Bronchial epithelial cell (primary cell): ENCODE results near the gene OR6S1. TPM values are rescaled to one million over a fixed set of nuclear protein-coding genes. Genes with fewer than 3 reads are reported as not detected.

ENCODE experiments used
- DNase-seq: peaks from one replicate; pipeline ENCODE4 v3.0.0-alpha.2; 2010; ENCODE audit warnings: low read depth
- FAIRE-seq: peaks from 2 replicates; lab custom pipeline; 2011; peaks lifted over from hg19 to GRCh38; lab: Jason Lieb, UNC
- H3K27me3 ChIP-seq: 2 replicates; pipeline ENCODE4 v1.5.1; 2011; ENCODE audit warnings: low read length; ENCODE audit not compliant: control insufficient read depth, insufficient read depth
- H3K36me3 ChIP-seq: 2 replicates; pipeline ENCODE4 v1.5.1; 2011; ENCODE audit warnings: low read length; ENCODE audit not compliant: control insufficient read depth, insufficient read depth
- H3K4me3 ChIP-seq: 2 replicates; pipeline ENCODE4 v1.5.1; 2011; ENCODE audit warnings: mild to moderate bottlenecking, low read depth, low read length, control low read depth
- CTCF ChIP-seq: IDR thresholded peaks from 2 replicates; pipeline ENCODE4 v1.5.1; 2011; ENCODE audit warnings: mild to moderate bottlenecking, moderate library complexity, low read length, control low read depth, inconsistent platforms; ENCODE audit not compliant: insufficient read depth, severe bottlenecking
- total RNA-seq: library from RNA; depleted of rRNA; stranded (reverse); fragments of >200 nt; gene quantifications from 2 replicates; pipeline ENCODE4 v1.2.1, GENCODE V29; 2014

Gene OR6S1
- total RNA-seq, 1 donor from 2014 or later = not detected

DNA sequence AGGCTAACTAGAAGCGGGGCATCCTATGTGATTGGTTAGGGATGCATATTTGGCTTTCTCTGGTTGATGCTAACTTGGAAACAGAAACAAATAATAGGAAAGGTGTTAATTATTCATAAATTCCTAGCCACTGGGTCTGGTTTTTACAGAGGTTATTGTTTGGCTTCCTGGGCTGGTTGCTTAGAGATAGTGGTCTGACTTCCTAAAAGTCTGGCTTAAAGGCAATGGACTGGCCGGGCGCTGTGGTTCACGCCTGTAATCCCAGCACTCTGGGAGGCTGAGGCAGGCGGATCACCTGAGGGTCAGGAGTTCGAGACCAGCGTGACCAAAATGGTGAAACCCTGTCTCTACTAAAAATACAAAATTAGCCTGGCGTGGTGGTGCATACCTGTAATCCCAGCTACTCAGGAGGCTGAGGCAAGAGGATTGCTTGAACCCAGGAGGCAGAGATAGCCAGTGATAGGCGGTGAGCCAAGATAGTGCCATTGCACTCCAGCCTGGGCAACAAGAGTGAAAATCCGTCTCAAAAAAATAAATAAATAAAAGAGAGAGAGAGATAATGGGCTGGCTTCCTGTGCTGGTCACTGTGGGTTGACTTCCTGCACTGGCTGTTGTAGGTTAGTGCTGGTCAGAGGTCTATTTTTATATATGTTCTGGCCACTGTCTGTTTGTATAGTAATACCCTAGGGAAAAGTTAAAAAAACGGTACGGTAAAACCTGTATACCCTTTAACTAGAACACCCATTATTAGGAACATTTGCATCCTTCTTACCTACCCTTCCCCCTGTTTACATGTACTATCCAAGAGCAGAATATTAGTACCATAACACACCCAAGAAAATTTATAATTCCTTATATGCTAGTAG lies 24.1 kb downstream of the OR6S1 start:
- DNase-seq (no peak), FAIRE-seq (no peak)
- Histone ChIP-seq H3K4me3 (no peak overlapping the region), H3K27me3 (no peaks in the 10 kb centered on the region), H3K36me3 (no peaks in the 10 kb centered on the region)
- no peak for TF ChIP-seq CTCF

DNA sequence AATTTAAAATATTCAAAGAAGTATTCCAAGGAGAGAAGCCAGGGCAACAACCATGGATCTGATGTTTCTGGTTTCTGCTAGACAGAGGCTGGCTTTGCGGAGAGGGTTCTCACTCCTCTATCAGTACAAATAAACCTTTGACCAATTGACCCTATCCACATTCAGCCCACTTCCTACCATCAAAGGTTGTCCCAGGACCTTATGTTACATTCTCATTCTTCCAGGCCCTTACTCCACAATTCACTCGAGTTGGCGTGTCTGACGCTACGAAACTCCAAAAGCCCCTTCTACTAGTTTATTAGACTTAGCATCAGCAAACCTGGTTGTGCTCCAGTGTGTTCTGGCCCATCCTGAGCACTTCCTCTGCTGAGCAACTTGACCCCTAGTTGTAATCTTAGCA lies 25.5 kb downstream of the OR6S1 start:
- H3K4me3 ChIP-seq = no peak overlapping the region
- TF ChIP-seq CTCF = no peak
- no peak for FAIRE-seq
- H3K36me3 ChIP-seq = no peaks in the 10 kb centered on the region
- H3K27me3 ChIP-seq = no peaks in the 10 kb centered on the region
- DNase-seq = no peak

GRCh38 chr14:20614038-20614840 lies 27.3 kb downstream of the OR6S1 start:
- peak; percentile 55 for DNase-seq
- H3K36me3 ChIP-seq = no peaks in the 10 kb centered on the region
- peak overlapping the region; percentile 63 for H3K4me3 ChIP-seq
- TF ChIP-seq CTCF = no peak
- no peak for FAIRE-seq
- no peaks in the 10 kb centered on the region for H3K27me3 ChIP-seq

DNA sequence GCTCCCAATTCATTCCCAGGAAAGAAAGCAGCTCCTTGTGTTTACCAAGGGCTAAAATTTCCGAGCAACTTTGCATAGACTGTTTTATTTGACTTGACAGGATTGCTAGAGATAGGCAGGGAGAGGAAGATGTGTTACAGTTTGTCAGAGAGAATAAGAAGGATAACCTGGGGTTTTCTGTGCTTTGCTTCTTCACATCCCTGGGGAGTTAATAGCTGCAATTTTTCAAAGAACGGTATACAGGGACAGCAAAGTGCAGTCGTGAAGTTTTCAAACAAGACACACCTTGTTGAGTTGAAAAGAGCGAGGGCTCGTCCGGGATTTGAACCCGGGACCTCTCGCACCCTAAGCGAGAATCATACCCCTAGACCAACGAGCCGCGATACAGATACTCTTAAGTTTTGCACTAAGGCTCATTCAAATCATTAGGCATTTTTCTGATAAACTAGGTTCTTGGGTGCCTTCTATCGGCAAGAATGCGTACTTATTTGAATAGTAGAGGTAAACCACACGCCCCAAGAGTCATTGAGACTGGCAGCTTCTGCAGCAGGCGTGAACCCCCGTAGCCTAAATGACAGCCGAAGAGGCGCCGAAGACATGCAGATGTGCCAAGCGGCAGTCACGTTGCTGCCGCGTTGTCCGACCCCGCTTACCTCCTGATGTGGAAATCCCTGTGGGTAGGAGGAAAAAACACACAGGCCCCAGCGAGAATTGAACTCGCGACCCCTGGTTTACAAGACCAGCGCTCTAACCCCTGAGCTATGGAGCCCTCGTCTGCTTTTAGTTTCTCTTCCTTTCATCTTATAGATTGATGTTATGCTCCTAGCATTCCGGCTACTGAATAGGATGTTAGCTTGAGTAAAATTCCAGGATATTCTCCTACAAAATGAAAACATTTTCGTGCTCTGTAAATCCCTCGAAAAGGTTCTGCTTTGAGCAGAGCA lies 28.1 kb downstream of the OR6S1 start:
- no peak for FAIRE-seq
- TF ChIP-seq CTCF = peak; percentile 78

DNA sequence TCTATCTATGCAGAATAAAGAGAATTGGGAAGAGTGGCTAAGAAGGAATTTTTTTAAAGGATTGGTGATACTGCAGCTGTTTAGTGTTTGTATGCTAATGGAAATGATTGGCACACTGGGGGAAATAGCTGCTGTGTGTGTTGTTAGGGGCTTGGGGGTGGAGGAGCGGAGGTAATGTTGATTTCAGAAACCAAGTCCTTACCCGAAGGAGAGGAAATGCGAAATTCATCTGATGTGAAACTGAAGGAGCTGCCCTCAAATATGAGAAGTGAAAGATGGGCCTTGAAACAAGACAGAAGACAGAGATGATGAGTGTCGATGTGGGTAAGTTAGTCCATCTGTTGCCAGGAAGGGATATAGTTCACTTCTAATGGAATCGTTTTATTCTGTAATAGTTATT lies 29.1 kb downstream of the OR6S1 start:
- no peak for TF ChIP-seq CTCF
- H3K27me3 ChIP-seq = no peaks in the 10 kb centered on the region
- no peak for FAIRE-seq
- DNase-seq = no peak
- no peak overlapping the region for H3K4me3 ChIP-seq
- no peaks in the 10 kb centered on the region for H3K36me3 ChIP-seq

More for the DNA sequence above, 28.1 kb downstream of the OR6S1 start:
- H3K27me3 ChIP-seq = no peaks in the 10 kb centered on the region
- DNase-seq = peak; percentile 95
- H3K36me3 ChIP-seq = no peaks in the 10 kb centered on the region
- H3K4me3 ChIP-seq = peak overlapping the region; percentile 63
